Activated CD4-positive, alpha-beta T cell treated with anti-CD3 and anti-CD28 coated beads, Interleukin-2, Interleukin-6, amounts not matched to agents 100 ng/mL and 50 ng/mL, durations not matched to agents 16 hours and 8 hours (primary cell): ENCODE data around the gene EFNA4.

Source experiments
- DNase-seq: peaks from one replicate; pipeline ENCODE4 v3.0.0-alpha.2; 2020

EFNA4 gene

GRCh38 chr1:155034318-155035208 lies 29.0 kb upstream of the EFNA4 start:
- no peak for DNase-seq

DNA sequence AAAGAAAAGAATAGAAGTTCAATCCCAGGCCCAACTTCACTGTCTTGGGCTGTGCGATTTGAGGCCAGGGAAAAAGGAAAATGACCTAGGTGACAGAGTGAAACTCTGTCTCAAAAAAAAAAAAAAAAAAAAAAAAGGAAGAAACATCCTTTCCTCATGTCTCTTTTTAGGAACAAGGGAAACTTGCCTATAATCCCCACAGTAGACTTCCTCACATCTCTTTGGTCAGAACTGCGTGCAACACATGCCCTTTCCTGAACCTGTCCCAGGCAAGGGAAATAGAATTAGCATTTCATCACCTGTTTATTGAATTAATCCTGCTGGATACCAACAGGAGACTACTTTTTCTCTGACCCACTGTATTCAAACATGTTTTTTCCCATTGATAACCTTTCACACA lies 27.6 kb upstream of the EFNA4 start:
- DNase-seq, result no peak

GRCh38 chr1:155037043-155037442 lies 26.5 kb upstream of the EFNA4 start:
- DNase-seq, result no peak

DNA sequence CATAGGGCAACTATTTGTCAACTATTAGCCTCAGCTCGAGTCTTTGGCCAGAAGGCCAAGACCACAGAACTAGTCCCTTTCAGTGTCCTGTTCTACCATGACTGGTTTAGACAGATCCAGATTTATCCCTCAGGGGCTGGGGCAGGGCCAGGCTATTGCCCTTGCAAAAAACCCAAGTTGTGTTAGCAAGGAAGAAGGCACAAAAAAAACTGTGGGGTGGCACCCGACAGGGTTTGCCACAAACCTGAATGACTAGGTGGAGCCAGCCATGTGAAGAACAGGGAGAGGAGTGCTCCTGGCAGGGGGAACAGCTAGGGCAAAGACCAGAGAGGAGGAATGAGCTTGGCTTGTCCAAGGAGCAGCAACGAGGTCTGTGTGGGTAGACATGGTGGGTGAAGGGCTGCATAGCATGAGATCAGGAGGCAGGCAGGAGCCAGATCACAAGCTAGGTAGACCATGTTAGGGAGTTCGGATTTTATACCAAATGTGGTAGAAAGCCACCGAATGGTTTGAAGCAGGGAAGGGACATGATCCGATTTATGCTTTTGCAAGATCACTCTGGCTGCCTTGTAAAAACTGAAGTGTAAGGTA lies 25.6 kb upstream of the EFNA4 start:
- DNase-seq, result no peak

GRCh38 chr1:155038602-155039307 lies 24.8 kb upstream of the EFNA4 start:
- DNase-seq, result no peak

GRCh38 chr1:155039308-155039669 lies 24.3 kb upstream of the EFNA4 start:
- DNase-seq, result no peak

GRCh38 chr1:155040358-155041093 lies 23.0 kb upstream of the EFNA4 start:
- DNase-seq, result no peak

- DNase-seq, result no peak
These were observed 20.8 kb upstream of the EFNA4 start for GRCh38 chr1:155042789-155043188.

- no peak for DNase-seq
These were observed 20.2 kb upstream of the EFNA4 start for GRCh38 chr1:155043301-155043702.

- no peak for DNase-seq
These were observed 19.7 kb upstream of the EFNA4 start for GRCh38 chr1:155043793-155044192.

DNA sequence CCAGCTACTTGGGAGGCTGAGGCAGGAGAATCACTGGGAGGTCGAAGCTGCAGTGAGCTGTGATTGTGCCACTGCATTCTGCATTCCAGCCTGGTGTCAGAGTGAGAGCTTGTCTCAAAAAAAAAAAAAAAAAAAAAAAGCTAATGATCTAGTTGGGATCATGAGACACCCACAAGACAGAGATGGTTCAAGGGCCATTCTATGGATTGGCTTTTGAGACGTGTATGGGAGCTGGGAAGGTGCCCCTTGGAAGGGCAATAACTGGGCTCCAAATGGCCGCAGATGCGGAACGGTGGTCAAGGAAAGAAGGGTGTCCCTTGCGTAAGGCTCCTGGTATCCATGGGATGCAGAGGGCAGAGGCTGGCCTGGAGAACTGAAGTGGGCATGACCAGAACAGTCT lies 19.2 kb upstream of the EFNA4 start:
- no peak for DNase-seq

DNA sequence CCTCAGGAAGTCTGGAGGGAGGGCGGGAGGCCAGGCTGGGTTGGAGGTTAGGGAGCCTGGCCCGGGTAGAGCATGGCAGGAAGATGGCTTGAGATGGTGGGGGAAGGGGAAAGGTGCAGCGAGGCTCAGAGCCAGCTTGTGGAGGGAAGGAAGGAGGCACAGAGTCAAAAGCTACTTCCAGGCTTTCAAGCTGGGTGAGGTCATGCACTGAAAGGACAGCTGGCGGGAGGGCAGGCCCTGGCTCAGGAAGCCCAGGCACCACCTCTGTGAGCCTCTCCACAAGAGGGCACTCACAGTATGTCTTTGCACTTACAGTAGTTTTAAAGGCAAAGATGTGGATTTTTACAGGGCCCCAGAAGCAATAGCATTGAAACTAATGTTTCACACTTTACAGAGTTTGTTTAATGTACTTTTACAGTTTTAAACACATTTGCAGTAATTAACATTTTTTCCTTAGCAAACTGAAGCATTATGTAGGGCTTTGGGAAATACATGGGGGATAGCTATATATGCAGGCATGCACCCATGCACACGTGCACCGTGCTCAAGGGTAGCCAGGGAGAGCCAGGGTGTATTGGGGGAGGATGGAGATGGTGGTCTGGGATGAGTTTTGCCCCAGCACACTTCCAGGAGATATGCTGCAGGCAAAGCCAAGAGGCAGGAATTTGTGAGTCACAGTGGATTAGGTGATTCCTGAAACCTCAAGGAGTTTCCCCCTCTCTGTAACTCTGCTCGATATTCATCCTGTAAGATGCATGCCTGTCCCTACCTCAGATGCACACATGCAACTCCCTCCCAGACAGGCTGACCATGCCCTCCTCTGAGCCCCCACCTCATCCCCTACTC lies 18.5 kb upstream of the EFNA4 start:
- peak; percentile 75 for DNase-seq

DNA sequence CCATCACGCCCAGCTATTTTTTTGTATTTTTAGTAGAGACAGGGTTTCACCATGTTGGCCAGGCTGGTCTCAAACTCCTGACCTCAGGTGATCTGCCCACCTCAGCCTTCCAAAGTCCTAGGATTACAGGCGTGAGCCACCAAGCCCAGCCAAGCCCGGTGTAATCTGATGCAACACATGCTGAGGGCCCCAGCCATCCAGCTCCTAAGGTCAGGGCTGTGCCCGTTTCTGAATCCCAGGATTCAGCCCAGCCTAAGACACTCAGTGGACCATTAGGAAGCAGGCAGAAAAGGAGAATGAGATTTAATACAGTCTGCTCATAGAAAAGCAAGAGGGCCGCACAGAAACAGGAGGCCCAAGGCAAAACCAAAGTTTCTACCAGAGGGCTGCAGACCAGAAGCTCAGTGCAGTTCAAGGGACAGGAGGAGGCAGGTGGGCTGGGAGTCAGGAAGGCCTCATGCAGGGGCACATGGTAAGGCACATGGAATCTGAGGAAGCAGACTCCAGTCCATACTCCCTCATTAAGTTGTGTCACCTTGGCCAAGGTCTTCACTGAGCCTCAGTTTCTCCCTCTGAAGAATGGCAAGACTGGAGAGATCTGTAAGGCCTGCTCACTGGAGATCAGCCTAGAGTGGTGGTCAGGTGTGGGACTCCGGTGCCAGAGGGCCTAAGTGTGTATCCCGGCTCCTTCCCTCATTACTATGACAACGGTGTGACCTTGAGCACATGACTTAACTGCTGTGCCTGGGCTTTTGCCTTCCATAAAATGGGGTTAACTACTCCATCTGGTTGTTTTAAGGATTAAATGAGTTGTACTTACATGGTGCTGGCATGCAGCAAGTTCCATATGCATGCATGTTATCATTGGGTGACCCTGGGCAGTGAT lies 14.8 kb upstream of the EFNA4 start:
- no peak for DNase-seq

- no peak for DNase-seq
These were observed 13.6 kb upstream of the EFNA4 start for GRCh38 chr1:155049651-155050559.

DNA sequence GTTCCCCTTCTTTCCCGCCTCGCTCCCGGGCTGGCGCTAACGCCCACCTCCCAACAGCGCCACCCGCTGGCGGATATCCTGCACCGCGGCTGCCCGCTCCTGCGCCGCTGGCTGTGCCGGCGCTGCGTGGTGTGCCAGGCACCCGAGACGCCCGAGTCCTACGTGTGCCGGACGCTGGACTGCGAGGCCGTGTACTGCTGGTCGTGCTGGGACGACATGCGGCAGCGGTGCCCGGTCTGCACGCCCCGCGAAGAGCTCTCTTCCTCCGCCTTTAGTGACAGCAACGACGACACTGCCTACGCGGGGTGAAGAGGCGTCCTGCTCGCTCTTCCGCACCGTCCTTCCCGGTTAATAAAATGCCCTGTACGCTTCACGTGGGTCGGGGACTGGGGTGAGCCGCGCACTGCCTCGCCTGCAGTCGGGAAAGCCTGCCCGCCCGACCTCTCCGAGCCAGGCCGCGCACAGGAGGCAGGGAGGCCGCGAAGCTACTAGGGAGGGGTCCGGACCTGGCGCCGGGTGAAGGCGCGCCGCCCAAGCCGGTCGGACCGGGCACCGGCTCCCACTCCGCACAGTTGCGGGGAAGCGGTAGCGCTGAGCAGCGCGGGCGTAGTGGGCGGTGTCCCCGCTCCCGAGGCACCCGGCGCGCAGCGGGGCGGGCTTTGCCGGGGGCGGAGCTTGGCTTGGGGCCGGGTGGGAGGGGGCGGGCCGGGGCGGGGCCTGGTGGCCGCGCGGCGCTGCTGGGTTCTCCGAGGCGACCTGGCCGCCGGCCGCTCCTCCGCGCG lies 12.8 kb upstream of the EFNA4 start, which contains the start of gene ADAM15:
Gene ADAM15 (plus strand): TSS at position 757 of the 782 bp plus-strand sequence. CDS start 71 bp downstream, outside the sequence.
- peak; percentile 88 for DNase-seq

GRCh38 chr1:155051342-155051776 lies 12.2 kb upstream of the EFNA4 start:
- no peak for DNase-seq

GRCh38 chr1:155051777-155052398 lies 11.7 kb upstream of the EFNA4 start:
- peak; percentile 65 for DNase-seq
